Subcutaneous abdominal adipose tissue (tissue), 5 donors: ENCODE results near the gene C16orf96.
"Not testable (repeated sequence)": the region's sequence is repeated elsewhere in the genome, so short reads cannot be mapped to it uniquely, and the experiment has no call there.

Source experiments
- H3K27ac ChIP-seq: one replicate; pipeline ENCODE4 v1.7.0; 2013; ENCODE audit warnings: low read depth, mild to moderate bottlenecking, inconsistent platforms, low read length, moderate library complexity
- H3K27me3 ChIP-seq, 5 donors: one replicate each; pipeline ENCODE4 v1.7.0; 2013; ENCODE audit warnings: low read length in 5 of 5, inconsistent platforms in 1 of 5; ENCODE audit not compliant: control insufficient read depth in 5 of 5, insufficient read depth in 4 of 5
- H3K36me3 ChIP-seq, 5 donors: one replicate each; pipeline ENCODE4 v1.7.0; 2013; ENCODE audit warnings: low read length in 5 of 5; ENCODE audit not compliant: control insufficient read depth in 5 of 5, insufficient read depth in 5 of 5
- H3K4me1 ChIP-seq, 5 donors: one replicate each; pipeline ENCODE4 v1.7.0; 2013; ENCODE audit warnings: low read length in 5 of 5, mild to moderate bottlenecking in 3 of 5, moderate library complexity in 1 of 5; ENCODE audit not compliant: control insufficient read depth in 5 of 5, insufficient read depth in 5 of 5
- H3K4me3 ChIP-seq, 5 donors: one replicate each; pipeline ENCODE4 v1.7.0; 2013; ENCODE audit warnings: low read length in 5 of 5, low read depth in 1 of 5
- H3K9ac ChIP-seq, 5 donors: one replicate each; pipeline ENCODE4 v1.7.0; 2013; ENCODE audit warnings: low read length in 5 of 5, mild to moderate bottlenecking in 4 of 5, moderate library complexity in 3 of 5
- H3K9me3 ChIP-seq, 5 donors: one replicate each; pipeline ENCODE4 v1.7.0; 2013; ENCODE audit warnings: low read length in 5 of 5; ENCODE audit not compliant: control insufficient read depth in 5 of 5
- donor health status: healthy.
- donor health status: healthy.
- donor health status: healthy.
- donor health status: healthy.
- donor health status: healthy.

C16orf96 gene

DNA sequence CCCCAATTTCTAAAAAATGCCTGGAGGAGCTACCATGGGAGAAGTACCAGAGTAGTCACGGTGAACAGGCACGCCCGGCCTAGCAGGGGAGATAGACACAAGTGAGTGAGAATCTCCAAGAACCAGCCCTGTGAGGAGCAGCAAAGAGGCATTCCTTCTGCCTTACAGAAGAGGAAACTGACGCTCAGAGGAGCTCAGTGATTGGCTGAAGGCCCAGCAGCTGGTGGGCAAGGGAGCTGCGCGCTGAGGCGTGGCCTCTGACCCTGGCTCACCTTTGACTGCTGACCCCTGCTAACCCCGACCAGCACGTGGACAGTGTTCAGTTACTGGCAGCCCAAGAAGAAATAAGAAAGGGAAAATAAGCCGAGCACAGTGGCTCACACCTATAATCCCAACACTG, 1.8 kb downstream of the C16orf96 start:
- no peak overlapping the region for H3K4me3 ChIP-seq
- no peaks in the 10 kb centered on the region for H3K36me3 ChIP-seq
- peaks cover 0 to 5% (median 0%) of the 10 kb centered on the region in 5 donors for H3K27me3 ChIP-seq
- no peak overlapping the region for H3K9ac ChIP-seq
- no peak overlapping the region for H3K27ac ChIP-seq
- H3K4me1 ChIP-seq, result no peaks in the 10 kb centered on the region
- no peaks in the 10 kb centered on the region for H3K9me3 ChIP-seq

DNA sequence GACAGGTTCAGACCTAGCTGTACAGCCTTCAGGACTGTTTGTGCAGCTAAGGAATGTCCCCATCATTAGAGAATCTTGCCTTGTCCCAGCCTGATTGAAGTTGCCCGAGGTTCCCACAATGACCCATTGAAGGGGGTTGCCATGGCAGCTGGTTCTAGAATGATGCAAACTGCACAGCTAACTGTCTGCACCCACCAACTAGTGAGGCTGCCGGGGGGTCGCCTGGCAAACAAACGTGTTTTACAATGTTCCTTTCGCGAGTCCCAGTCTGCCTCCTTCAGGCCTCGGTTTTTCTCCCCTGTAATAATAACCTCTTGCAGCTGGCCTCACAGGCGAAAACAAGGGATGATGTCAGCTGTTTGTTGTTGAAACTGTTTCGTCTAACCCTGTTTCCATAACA, 5.5 kb downstream of the C16orf96 start:
- no peaks in the 10 kb centered on the region for H3K4me1 ChIP-seq
- H3K4me3 ChIP-seq, result no peak overlapping the region
- no peak overlapping the region for H3K9ac ChIP-seq
- no peaks in the 10 kb centered on the region for H3K9me3 ChIP-seq
- H3K27ac ChIP-seq, result no peak overlapping the region
- peaks cover 0 to 3% (median 0%) of the 10 kb centered on the region in 5 donors for H3K27me3 ChIP-seq
- H3K36me3 ChIP-seq, result no peaks in the 10 kb centered on the region

DNA sequence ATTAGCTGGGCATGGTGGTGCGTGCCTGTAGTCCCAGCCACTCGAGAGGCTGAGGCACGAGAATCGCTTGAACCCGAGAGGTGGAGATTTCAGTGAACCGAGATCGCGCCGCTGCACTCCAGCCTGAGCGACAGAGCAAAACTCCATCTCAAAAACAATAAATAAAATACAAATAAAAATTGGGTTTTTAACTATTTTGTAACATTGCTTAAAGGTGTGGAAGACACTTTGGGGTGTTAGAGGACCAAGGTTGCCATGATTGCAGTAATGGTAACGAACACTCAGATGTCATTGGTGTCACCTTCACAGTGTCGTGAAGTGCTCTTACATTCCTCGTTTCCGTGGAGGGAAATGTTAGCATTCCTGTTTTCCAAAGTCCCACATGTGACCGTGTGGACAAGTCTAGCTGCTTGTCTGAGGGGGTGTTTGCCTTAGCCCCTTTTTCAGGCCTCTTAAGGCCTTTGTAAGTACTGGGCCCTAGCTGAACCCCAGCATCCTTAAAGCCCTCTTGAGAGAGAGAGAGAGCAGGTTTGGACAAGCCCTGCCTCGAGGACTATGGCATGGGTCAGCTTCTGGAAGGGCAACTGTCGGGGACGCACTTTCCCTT, 8.6 kb downstream of the C16orf96 start:
- no peaks in the 10 kb centered on the region for H3K36me3 ChIP-seq
- H3K9me3 ChIP-seq, result no peaks in the 10 kb centered on the region
- no peak overlapping the region for H3K4me3 ChIP-seq
- no peaks in the 10 kb centered on the region for H3K27me3 ChIP-seq
- H3K9ac ChIP-seq, result no peak overlapping the region
- H3K27ac ChIP-seq, result no peak overlapping the region
- H3K4me1 ChIP-seq, result no peaks in the 10 kb centered on the region

DNA sequence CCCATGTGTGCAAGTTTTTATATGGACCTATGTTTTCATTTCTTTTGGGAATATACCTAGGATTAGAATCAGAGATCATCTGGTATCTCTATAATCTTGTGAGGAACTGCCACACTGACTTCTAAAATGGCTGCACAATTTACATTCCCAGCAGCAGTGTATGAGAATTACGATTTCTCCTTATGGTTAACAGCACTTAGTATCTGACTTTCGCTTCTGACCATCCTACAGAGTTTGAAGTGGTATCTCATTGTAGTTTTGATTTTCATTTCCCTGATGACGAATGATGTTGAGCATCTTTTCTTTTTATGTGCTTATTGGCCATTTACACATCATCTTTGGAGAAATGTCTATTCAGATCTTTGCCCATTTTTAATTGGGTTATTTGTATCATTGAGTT, 10.0 kb downstream of the C16orf96 start:
- Histone ChIP-seq H3K9me3 (no peaks in the 10 kb centered on the region), H3K4me1 (no peaks in the 10 kb centered on the region), H3K27me3 (no peaks in the 10 kb centered on the region), H3K27ac (no peak overlapping the region), H3K36me3 (no peaks in the 10 kb centered on the region), H3K9ac (no peak overlapping the region), H3K4me3 (no peak overlapping the region)

DNA sequence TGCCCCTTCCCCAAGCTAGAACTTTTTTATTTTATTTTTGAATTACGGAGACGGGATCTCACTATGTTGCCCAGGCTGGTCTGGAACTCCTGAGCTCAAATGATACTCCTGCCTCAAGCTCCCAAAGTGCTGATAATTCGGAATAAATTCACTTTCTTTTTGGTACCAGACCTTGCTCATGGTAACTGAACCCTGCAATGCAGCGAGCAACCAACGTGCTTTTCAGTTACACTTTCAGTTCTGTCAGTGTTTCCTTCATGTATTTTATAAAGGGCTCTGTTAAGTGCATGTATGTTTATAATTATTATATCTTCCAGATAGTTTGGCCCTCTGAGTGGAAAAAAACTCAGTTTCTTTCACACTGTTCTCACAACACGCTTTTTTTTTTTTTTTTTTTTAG, 13.9 kb downstream of the C16orf96 start:
- no peak overlapping the region for H3K27ac ChIP-seq
- H3K9ac ChIP-seq, result no peak overlapping the region
- no peaks in the 10 kb centered on the region for H3K4me1 ChIP-seq
- no peaks in the 10 kb centered on the region for H3K27me3 ChIP-seq
- H3K36me3 ChIP-seq, result no peaks in the 10 kb centered on the region
- no peak overlapping the region for H3K4me3 ChIP-seq
- H3K9me3 ChIP-seq, result no peaks in the 10 kb centered on the region

DNA sequence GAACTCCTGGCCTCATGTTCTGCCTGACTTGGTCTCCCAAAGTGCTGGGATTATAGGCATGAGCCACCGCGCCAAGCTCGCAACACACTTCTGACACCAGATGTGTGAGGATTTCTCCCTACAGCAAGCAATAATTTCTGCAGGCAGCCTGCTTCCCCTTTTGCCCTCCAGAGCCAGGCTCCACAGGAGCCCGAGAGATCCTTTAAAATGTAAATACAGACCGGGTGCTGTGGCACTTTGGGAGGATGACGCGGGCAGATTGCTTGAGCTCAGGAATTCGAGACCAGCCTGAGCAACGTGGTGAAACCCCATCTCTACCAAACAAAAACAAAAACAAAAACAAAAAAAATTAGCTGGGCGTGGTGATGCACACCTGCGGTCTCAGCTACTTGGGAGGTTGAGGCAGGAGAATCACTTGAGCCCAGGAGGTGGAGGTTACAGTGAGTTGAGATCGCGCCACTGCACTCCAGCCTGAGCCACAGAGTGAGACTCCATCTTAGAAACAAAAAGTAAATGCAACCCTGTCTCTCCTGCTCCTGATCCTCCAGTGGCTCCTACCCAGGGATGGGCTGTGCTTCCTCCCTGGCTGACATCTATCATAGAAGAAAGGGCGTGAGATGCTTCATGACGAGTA, 14.7 kb downstream of the C16orf96 start:
- peaks cover 0 to 4% (median 0%) of the 10 kb centered on the region in 5 donors for H3K27me3 ChIP-seq
- no peaks in the 10 kb centered on the region for H3K4me1 ChIP-seq
- H3K4me3 ChIP-seq, result no peak overlapping the region
- no peak overlapping the region for H3K27ac ChIP-seq
- no peak overlapping the region for H3K9ac ChIP-seq
- H3K36me3 ChIP-seq, result no peaks in the 10 kb centered on the region
- H3K9me3 ChIP-seq, result no peaks in the 10 kb centered on the region

DNA sequence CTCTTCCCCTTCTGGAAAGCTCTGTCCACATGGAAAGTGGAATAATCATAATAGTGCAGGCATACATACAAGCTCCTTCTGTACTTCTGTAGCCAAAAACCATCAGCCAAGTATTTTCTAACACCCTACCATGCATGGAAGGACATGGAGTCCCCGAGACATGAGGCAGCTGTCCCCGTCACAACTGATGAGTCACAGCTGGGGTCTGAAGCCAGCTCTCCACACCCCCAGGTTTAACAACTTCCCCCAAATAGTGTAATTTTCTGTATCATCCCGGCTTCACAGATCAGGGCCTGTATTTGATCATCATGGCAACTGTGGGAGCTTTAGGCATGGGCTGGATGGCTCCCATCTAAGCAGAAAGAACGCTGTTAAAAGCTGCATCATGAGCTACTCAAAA, 16.6 kb downstream of the C16orf96 start:
- Histone ChIP-seq H3K27me3 (peaks cover 0 to 4% (median 0%) of the 10 kb centered on the region in 5 donors), H3K36me3 (no peaks in the 10 kb centered on the region), H3K27ac (no peak overlapping the region), H3K4me3 (no peak overlapping the region), H3K9ac (no peak overlapping the region), H3K4me1 (no peaks in the 10 kb centered on the region), H3K9me3 (no peaks in the 10 kb centered on the region)

DNA sequence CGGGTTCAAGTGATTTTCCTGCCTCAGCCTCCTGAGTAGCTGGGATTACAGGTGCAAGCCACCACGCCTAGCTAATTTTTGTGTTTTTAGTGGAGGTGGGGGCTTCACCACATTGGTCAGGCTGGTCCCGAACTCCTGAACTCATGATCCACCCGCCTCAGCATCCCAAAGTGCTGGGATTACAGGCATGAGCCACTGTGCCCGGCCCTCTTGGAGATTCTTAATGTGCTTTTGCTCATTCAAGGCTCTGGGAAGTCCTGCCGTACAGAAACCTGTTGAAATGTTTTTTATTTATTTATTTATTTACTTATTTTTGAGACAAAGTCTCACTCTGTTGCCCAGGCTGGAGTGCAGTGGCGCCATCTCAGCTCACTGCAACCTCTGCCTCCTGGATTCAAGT, 17.8 kb downstream of the C16orf96 start:
- H3K4me3 ChIP-seq, H3K27ac ChIP-seq, H3K27me3 ChIP-seq, H3K9me3 ChIP-seq, H3K9ac ChIP-seq, H3K4me1 ChIP-seq, H3K36me3 ChIP-seq: not testable (repeated sequence)

DNA sequence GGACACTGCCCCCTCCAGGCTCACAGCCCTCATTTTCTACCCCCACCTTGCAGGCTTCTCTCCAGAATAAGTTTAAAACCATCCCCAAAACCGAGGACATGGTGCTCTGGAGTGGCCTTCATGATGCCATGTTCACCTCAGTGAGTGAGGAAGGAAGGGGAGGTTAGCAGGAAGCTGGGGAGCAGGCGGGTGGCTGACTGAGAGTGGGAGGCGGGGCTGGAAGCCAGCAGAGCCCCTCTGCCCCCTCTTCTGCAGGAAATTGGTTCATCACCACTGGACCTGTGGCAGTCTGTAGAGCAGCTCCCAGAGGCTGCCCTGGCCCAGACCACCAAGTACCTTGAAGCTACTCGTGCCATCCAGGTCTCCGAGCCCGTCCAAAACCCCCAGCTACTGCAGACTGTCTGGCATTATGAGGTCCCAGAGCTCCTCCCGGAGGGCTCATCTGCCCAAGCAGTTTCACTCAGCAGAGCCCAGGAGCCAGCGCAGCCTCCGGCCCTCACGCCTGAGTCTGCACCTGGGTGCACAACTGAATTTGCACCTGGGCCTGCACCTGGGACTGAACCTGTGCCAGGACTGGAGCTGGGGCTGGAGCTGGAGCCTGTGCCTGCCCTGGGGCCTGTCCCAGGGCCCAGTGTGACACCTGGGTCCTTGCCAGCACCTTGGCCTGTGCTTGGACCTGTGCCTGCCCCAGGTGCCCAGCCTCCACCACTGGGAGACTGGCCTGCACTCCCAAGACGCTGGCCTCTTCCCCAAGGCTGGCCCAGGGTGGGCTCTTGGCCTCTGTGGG, 19.0 kb downstream of the C16orf96 start:
- peaks cover 0 to 4% (median 0%) of the 10 kb centered on the region in 5 donors for H3K27me3 ChIP-seq
- no peak overlapping the region for H3K9ac ChIP-seq
- H3K27ac ChIP-seq, result no peak overlapping the region
- no peaks in the 10 kb centered on the region for H3K36me3 ChIP-seq
- no peaks in the 10 kb centered on the region for H3K4me1 ChIP-seq
- H3K4me3 ChIP-seq, result no peak overlapping the region
- H3K9me3 ChIP-seq, result no peaks in the 10 kb centered on the region

DNA sequence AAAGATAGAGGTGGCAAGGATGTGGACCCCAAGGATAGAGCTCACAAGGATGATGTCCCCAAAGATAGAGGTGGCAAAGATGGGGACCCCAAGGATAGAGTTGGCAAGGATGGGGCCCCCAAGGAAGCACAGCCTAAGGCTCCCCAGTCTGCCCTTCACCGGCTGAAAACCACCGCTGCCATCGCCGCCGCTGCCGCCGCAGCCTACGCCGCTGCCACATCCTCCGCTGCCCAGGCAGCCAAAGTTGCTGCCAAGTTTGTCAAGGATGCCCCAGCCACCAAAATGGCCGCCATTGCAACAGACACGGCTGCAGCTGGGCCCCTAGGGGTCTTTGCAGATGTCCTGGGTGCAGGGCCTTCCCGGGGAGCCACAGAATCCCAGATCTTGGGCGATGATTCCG, 19.9 kb downstream of the C16orf96 start:
- no peak overlapping the region for H3K27ac ChIP-seq

More for the DNA sequence above, 19.9 kb downstream of the C16orf96 start:
- Histone ChIP-seq H3K27me3 (peaks cover 0 to 4% (median 0%) of the 10 kb centered on the region in 5 donors), H3K4me1 (no peaks in the 10 kb centered on the region), H3K4me3 (no peak overlapping the region), H3K9ac (no peak overlapping the region), H3K36me3 (no peaks in the 10 kb centered on the region), H3K9me3 (no peaks in the 10 kb centered on the region)
